Neural progenitor cell (in vitro differentiated cells): ENCODE results near the gene EME1. TPM values are rescaled to one million over a fixed set of nuclear protein-coding genes. Genes with fewer than 3 reads are reported as not detected.

Source experiments
- DNase-seq: peaks from one replicate; pipeline ENCODE4 v3.0.0-alpha.2; 2016; ENCODE audit warnings: low spot score
- H2AFZ ChIP-seq: fragments of 200-600 bp; sonication (generic); replicated peaks from 2 replicates; pipeline ENCODE4 v1.6.1; 2016; ENCODE audit warnings: antibody characterized with exemption
- H3F3A ChIP-seq: fragments of 200-600 bp; sonication (generic); 2 replicates; pipeline ENCODE4 v1.6.1; 2016; ENCODE audit warnings: antibody characterized with exemption, low read depth
- H3K27ac ChIP-seq: fragments of 200-600 bp; sonication (generic); 2 replicates; pipeline ENCODE4 v1.5.1; 2016; ENCODE audit warnings: mild to moderate bottlenecking
- H3K27me3 ChIP-seq: fragments of 200-600 bp; sonication (generic); 2 replicates; pipeline ENCODE4 v1.6.1; 2016; ENCODE audit warnings: mild to moderate bottlenecking, moderate library complexity
- H3K36me3 ChIP-seq: fragments of 200-600 bp; sonication (generic); 2 replicates; pipeline ENCODE4 v1.5.1; 2016
- H3K4me1 ChIP-seq: fragments of 200-600 bp; sonication (generic); 2 replicates; pipeline ENCODE4 v1.6.1; 2016; ENCODE audit warnings: mixed run types
- H3K4me2 ChIP-seq: fragments of 200-600 bp; sonication (generic); 2 replicates; pipeline ENCODE4 v1.6.1; 2016
- H3K4me3 ChIP-seq: fragments of 200-600 bp; sonication (generic); 2 replicates; pipeline ENCODE4 v1.5.1; 2016
- H3K79me2 ChIP-seq: fragments of 200-600 bp; sonication (generic); 2 replicates; pipeline ENCODE4 v1.6.1; 2016; ENCODE audit warnings: low read depth
- H3K9ac ChIP-seq: fragments of 200-600 bp; sonication (generic); 2 replicates; pipeline ENCODE4 v1.6.1; 2016
- H3K9me3 ChIP-seq: fragments of 200-600 bp; sonication (generic); 2 replicates; pipeline ENCODE4 v1.5.1; 2016; ENCODE audit warnings: low read depth
- H4K20me1 ChIP-seq: fragments of 200-600 bp; sonication (generic); 2 replicates; pipeline ENCODE4 v1.6.1; 2016; ENCODE audit warnings: low read depth
- H3K27ac Mint-ChIP-seq: 3 replicates; pipeline ENCODE4 v1.8.0; 2021; ENCODE audit warnings: mixed read lengths
- H3K27me3 Mint-ChIP-seq: 2 replicates; pipeline ENCODE4 v1.8.0; 2022; ENCODE audit warnings: low read depth, mild to moderate bottlenecking, inconsistent platforms, moderate library complexity, mixed read lengths; ENCODE audit not compliant: insufficient read depth
- H3K36me3 Mint-ChIP-seq: 3 replicates; pipeline ENCODE4 v1.8.0; 2021; ENCODE audit warnings: mixed read lengths
- H3K4me1 Mint-ChIP-seq: 3 replicates; pipeline ENCODE4 v1.8.0; 2021; ENCODE audit warnings: mixed read lengths
- H3K4me3 Mint-ChIP-seq: 3 replicates; pipeline ENCODE4 v1.8.0; 2021; ENCODE audit warnings: mild to moderate bottlenecking, moderate library complexity, mixed read lengths
- H3K9me3 Mint-ChIP-seq: 3 replicates; pipeline ENCODE4 v1.8.0; 2020; ENCODE audit warnings: mixed read lengths
- EZH2 ChIP-seq: fragments of 200-600 bp; sonication (generic); IDR thresholded peaks from 2 replicates; pipeline ENCODE4 v1.6.1; 2017; ENCODE audit warnings: antibody characterized with exemption, mild to moderate bottlenecking, moderate library complexity
- EZH2phosphoT487 ChIP-seq: fragments of 200-600 bp; sonication (generic); IDR thresholded peaks from 2 replicates; pipeline ENCODE4 v1.6.1; 2017; ENCODE audit warnings: antibody characterized with exemption
- total RNA-seq: library from RNA; depleted of rRNA; stranded (reverse); fragments of >200 nt; gene quantifications from 2 replicates; pipeline ENCODE4 v1.2.3, GENCODE V29; 2015; ENCODE audit warnings: low replicate concordance
- TF ChIP-seq, protein P1 (sequence below): fragments of 200-600 bp; sonication (generic); IDR thresholded peaks from 2 replicates; pipeline ENCODE4 v1.5.1; 2017; ENCODE audit warnings: antibody characterized with exemption, mild to moderate bottlenecking

The EME1 gene
- total RNA-seq, 1 donor from 2014 or later = 26.6 TPM

DNA sequence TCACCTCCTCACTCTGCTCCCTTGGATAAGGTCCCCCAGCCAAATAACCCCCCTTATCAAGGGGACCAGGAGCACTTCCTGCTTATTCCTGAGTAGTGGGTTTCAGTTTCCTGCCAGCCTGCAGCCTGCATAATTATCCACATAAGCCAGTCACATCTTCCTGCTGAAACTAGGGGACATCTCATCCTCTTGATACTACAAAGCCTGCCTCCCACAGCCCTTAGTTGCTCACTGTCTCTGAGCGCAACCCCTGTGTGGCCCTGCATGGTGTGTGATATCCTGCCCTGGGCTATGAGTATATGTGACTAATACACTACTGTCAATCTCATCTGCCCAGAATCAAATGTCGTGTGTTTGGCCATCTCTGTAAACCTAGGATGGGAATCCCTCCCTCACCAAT lies 35.1 kb upstream of the EME1 start:
- Mint-ChIP-seq H3K27me3 (peaks cover 7% of the 10 kb centered on the region), H3K4me1 (peaks cover 14% of the 10 kb centered on the region), H3K36me3 (no peaks in the 10 kb centered on the region), H3K4me3 (no peak overlapping the region), H3K9me3 (peaks cover 9% of the 10 kb centered on the region), H3K27ac (no peak overlapping the region)
- Histone ChIP-seq H3K27me3 (peaks cover 4% of the 10 kb centered on the region), H4K20me1 (no peaks in the 10 kb centered on the region), H3K27ac (no peak overlapping the region), H3K4me1 (no peaks in the 10 kb centered on the region), H3K79me2 (no peaks in the 10 kb centered on the region), H3K9ac (no peak overlapping the region), H3K4me3 (no peak overlapping the region), H3K9me3 (no peaks in the 10 kb centered on the region), H2AFZ (no peak overlapping the region), H3K36me3 (no peaks in the 10 kb centered on the region), H3F3A (no peaks in the 10 kb centered on the region), H3K4me2 (no peak overlapping the region)
- no peak for TF ChIP-seq EZH2
- TF ChIP-seq, protein P1, sequence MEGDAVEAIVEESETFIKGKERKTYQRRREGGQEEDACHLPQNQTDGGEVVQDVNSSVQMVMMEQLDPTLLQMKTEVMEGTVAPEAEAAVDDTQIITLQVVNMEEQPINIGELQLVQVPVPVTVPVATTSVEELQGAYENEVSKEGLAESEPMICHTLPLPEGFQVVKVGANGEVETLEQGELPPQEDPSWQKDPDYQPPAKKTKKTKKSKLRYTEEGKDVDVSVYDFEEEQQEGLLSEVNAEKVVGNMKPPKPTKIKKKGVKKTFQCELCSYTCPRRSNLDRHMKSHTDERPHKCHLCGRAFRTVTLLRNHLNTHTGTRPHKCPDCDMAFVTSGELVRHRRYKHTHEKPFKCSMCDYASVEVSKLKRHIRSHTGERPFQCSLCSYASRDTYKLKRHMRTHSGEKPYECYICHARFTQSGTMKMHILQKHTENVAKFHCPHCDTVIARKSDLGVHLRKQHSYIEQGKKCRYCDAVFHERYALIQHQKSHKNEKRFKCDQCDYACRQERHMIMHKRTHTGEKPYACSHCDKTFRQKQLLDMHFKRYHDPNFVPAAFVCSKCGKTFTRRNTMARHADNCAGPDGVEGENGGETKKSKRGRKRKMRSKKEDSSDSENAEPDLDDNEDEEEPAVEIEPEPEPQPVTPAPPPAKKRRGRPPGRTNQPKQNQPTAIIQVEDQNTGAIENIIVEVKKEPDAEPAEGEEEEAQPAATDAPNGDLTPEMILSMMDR = no peak
- no peak for TF ChIP-seq EZH2phosphoT487
- DNase-seq = no peak

DNA sequence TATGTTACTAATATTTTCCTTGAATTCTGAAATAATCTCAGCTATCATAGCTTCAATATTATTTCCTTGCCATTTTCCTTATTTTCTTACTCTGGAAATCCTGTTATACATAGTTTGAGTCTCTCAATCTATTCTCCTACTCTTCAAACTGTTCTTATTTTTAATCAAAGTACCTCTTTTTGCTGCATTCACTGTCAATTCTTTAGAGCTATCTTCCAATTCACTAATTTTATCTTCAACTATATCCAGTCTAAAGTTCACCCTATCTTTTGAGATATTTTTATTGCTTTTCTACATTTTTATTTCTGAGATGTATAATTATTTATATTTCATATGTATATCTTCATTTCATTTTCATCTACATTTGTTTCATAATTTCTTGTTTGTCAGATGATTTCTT lies 34.4 kb upstream of the EME1 start:
- Histone ChIP-seq H3K4me1 (no peaks in the 10 kb centered on the region), H2AFZ (no peak overlapping the region), H3K27ac (no peak overlapping the region), H3K36me3 (no peaks in the 10 kb centered on the region), H3F3A (no peaks in the 10 kb centered on the region), H3K4me2 (no peak overlapping the region), H3K9ac (no peak overlapping the region), H3K9me3 (no peaks in the 10 kb centered on the region), H3K27me3 (peaks cover 11% of the 10 kb centered on the region), H3K4me3 (no peak overlapping the region), H3K79me2 (no peaks in the 10 kb centered on the region), H4K20me1 (no peaks in the 10 kb centered on the region)
- peaks cover 7% of the 10 kb centered on the region for H3K27me3 Mint-ChIP-seq
- no peak overlapping the region for H3K27ac Mint-ChIP-seq
- no peak for DNase-seq
- no peak overlapping the region for H3K4me3 Mint-ChIP-seq
- peaks cover 7% of the 10 kb centered on the region for H3K4me1 Mint-ChIP-seq
- peaks cover 9% of the 10 kb centered on the region for H3K9me3 Mint-ChIP-seq
- no peaks in the 10 kb centered on the region for H3K36me3 Mint-ChIP-seq
- TF ChIP-seq EZH2 (no peak), EZH2phosphoT487 (no peak)
- TF ChIP-seq, protein P1 = no peak

DNA sequence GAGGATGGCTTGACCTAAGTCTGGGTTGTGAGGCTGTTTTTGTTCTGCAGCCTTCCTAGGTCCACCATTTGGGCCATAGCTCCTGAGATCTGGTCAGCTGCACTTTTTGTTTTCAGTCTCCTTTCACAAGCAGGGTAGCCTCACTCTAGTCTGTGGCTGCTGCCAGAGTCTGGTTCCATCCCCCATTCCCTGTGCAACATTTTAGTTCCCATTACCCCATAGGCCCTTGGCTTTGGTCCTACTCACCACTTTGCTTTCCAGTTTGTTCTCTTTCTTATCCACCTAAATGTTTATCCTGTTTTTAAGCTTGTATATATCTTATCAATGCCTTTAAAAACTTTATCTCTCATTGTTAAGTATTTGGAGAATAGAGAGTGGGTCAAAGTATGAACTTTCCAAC lies 33.6 kb upstream of the EME1 start:
- no peaks in the 10 kb centered on the region for H3K36me3 Mint-ChIP-seq
- TF ChIP-seq, protein P1 = no peak
- TF ChIP-seq EZH2 = no peak
- no peaks in the 10 kb centered on the region for H4K20me1 ChIP-seq
- DNase-seq = no peak
- no peak overlapping the region for H3K27ac ChIP-seq
- H3K4me1 ChIP-seq = no peaks in the 10 kb centered on the region
- H3K4me1 Mint-ChIP-seq = peaks cover under 1% of the 10 kb centered on the region
- H3K9ac ChIP-seq = no peak overlapping the region
- H3K4me3 ChIP-seq = no peak overlapping the region
- no peak overlapping the region for H3K4me2 ChIP-seq
- no peaks in the 10 kb centered on the region for H3K9me3 ChIP-seq
- H2AFZ ChIP-seq = no peak overlapping the region
- H3K79me2 ChIP-seq = no peaks in the 10 kb centered on the region
- H3K9me3 Mint-ChIP-seq = peaks cover 9% of the 10 kb centered on the region
- no peaks in the 10 kb centered on the region for H3F3A ChIP-seq
- no peak overlapping the region for H3K4me3 Mint-ChIP-seq
- no peak overlapping the region for H3K27ac Mint-ChIP-seq
- no peaks in the 10 kb centered on the region for H3K36me3 ChIP-seq
- H3K27me3 ChIP-seq = peaks cover 18% of the 10 kb centered on the region
- peaks cover 7% of the 10 kb centered on the region for H3K27me3 Mint-ChIP-seq
